ENCODE data around the gene KIAA1549.

- TF ChIP-seq CTCF (IDR thresholded peaks at IDR 0.05; ENCODE audit: low read depth, low read length): no peak
- TF ChIP-seq EZH2phosphoT487 (IDR thresholded peaks at IDR 0.05; ENCODE audit: low read depth): no peak
Observed at GRCh38 chr7:138961159-138961558, 20.0 kb downstream of the KIAA1549 start.

Measured in OCI-LY3 (cell line).